Measurements from ENCODE around the gene TKFC.
"Not testable (repeated sequence)": the region's sequence is repeated elsewhere in the genome, so short reads cannot be mapped to it uniquely, and the experiment has no call there.

Gene TKFC

DNA sequence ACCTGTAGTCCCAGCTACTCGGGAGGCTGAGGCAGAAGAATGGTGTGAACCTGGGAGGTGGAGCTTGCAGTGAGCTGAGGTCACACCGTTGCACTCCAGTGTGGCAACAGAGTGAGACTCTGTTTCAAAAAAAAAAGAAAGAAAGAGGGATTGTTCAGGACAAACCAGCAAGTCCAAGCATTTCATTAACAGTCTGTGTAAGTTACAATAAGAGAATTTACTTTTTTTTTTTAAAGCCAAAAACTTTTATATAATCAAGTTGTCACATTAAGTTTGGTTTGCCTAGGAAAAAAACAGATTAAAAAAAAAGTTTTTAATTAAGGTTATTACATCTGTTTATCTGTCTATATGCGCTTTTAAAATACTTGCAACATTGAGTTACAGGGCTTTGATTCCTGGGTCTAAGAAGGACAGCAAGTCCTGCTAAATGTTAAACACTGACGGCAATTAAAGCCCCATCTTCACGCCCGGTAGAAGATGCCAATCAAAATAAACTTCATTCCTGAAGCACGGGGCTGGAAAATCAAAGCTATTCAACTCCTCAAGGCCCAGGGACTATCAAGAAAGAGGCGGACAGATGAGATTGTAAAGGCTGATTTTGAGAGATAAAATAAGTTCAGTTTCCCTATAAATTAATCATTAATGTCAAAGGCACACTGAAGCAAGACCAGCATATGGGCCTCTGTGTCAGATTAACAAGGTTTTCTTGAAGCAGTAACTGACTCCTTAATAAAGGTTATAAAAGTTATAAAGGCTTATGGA is 39.8 kb downstream of the TKFC start:
- Mint-ChIP-seq H3K36me3 (ENCODE audit: insufficient read depth) (peaks cover 17% of the 10 kb centered on the region), H3K4me3 (no peak overlapping the region), H3K27me3 (no peaks in the 10 kb centered on the region), H3K27ac (peak overlapping the region; percentile 44 to 60), H3K4me1 (ENCODE audit: low read depth in 2 of 2) (peaks cover 0 to 1% of the 10 kb centered on the region in 2 donors), H3K9me3 (no peaks in the 10 kb centered on the region)
- ATAC-seq (replicated peaks) (no peak), DNase-seq (no peak)

- Mint-ChIP-seq H3K4me1 (ENCODE audit: low read depth in 2 of 2) (no peaks in the 10 kb centered on the region), H3K4me3 (no peak overlapping the region), H3K27ac (no peak overlapping the region), H3K36me3 (ENCODE audit: insufficient read depth) (no peaks in the 10 kb centered on the region), H3K9me3 (no peaks in the 10 kb centered on the region), H3K27me3 (no peaks in the 10 kb centered on the region)
- DNase-seq (no peak), ATAC-seq (replicated peaks) (no peak)
These were observed 42.7 kb downstream of the TKFC start for GRCh38 chr11:61375761-61376108.

GRCh38 chr11:61377461-61378160 is 44.6 kb downstream of the TKFC start:
- Mint-ChIP-seq H3K27me3 (no peaks in the 10 kb centered on the region), H3K36me3 (ENCODE audit: insufficient read depth) (no peaks in the 10 kb centered on the region), H3K27ac (peak overlapping the region in 1 of 2 donors; percentile 20), H3K4me3 (no peak overlapping the region), H3K9me3 (no peaks in the 10 kb centered on the region), H3K4me1 (ENCODE audit: low read depth in 2 of 2) (no peaks in the 10 kb centered on the region)
- ATAC-seq (replicated peaks) (no peak), DNase-seq (no peak)

DNA sequence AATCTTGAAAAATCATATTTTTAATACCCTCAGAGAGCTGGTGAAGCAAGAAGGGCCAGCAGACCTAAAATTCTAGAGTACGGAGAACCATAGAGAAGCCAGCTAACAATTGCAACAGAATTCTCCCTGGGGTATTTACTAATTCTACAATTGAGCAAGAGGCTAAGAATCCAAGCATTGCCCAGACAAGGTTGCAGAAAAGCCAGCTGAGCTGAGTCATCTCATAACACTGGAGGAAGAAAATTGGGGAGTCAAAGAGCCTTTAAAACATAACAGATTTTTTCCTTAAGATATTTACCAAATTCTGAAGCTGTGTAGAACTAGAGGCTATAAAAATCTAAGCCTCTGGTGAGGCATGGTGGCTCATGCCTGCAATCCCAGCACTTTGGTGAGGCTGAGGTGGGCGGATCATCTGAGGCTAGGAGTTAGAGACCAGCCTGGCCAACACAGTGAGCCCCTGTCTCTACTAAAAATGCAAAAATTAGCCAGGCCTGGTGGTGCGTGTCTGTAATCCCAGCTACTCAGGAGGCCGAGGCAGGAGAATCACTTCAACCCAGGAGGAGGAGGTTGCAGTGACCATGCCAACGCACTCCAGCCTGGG is 45.8 kb downstream of the TKFC start:
- H3K27me3 Mint-ChIP-seq = no peaks in the 10 kb centered on the region
- H3K36me3 Mint-ChIP-seq (ENCODE audit: insufficient read depth) = no peaks in the 10 kb centered on the region
- H3K9me3 Mint-ChIP-seq = no peaks in the 10 kb centered on the region
- no peak for ATAC-seq (replicated peaks)
- H3K4me1 Mint-ChIP-seq (ENCODE audit: low read depth in 2 of 2) = no peaks in the 10 kb centered on the region
- H3K4me3 Mint-ChIP-seq = no peak overlapping the region
- H3K27ac Mint-ChIP-seq = peak overlapping the region in 1 of 2 donors; percentile 20
- no peak for DNase-seq

GRCh38 chr11:61380884-61381283 is 47.9 kb downstream of the TKFC start:
- no peak for ATAC-seq (replicated peaks)
- H3K27ac Mint-ChIP-seq = no peak overlapping the region
- H3K27me3 Mint-ChIP-seq = no peaks in the 10 kb centered on the region
- no peak overlapping the region for H3K4me3 Mint-ChIP-seq
- no peaks in the 10 kb centered on the region for H3K36me3 Mint-ChIP-seq (ENCODE audit: insufficient read depth)
- peaks cover 7% of the 10 kb centered on the region in 2 donors for H3K4me1 Mint-ChIP-seq (ENCODE audit: low read depth in 2 of 2)
- DNase-seq = no peak
- no peaks in the 10 kb centered on the region for H3K9me3 Mint-ChIP-seq

- H3K4me1 Mint-ChIP-seq (ENCODE audit: low read depth in 2 of 2); H3K4me3 Mint-ChIP-seq; H3K9me3 Mint-ChIP-seq; ATAC-seq (replicated peaks); H3K27me3 Mint-ChIP-seq; H3K36me3 Mint-ChIP-seq (ENCODE audit: insufficient read depth); DNase-seq: not testable (repeated sequence)
- H3K27ac Mint-ChIP-seq = peak overlapping the region in 1 of 2 donors; percentile 8
These were observed 50.8 kb downstream of the TKFC start for GRCh38 chr11:61383859-61384258.

DNA sequence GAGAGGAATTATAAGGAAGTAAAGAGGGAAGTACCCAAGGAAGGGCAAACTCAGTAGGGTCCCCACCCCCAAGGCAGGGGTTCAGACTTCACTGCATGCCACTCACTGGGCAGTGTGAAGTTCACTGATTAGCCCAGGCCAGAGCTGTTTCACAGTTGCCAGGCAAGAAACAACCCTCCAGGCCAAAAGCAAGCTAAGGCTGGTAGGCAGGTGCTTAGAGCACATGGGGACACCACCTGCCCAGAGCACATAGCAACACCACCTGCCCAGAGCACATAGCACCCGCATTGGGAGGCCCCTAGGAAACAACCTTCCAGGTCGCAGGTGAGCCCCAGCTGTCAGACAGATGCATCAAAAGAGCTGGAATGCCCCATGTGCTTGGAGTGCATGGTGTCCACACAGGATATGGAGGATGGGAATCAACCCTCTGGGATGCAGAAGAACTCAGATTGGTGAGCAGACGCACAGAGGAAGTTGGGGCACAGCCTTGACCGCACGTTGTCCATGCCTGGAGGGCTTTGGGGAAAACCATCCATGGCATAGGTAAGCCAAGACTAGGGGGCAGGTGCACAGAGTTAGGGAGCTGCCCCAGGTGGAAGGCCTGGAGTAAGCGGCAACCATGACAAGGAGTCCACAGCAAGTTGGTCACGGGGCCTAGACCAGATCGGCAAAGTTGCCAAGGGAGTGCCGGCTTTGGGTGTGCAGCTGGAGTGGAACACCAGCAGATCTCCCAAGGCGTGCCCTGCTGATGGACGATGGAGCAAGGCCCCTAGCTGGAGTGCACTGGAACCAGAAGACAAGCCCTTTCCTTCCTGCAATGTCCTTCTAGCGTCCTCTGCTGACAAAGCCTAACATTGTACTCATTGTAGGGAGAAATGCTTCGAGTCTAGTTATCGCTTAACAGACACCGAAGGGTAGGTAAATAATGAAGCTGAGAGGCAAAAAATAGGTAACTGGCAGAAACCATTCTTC is 51.5 kb downstream of the TKFC start:
- no peaks in the 10 kb centered on the region for H3K9me3 Mint-ChIP-seq
- peak overlapping the region in 1 of 2 donors; percentile 8 for H3K27ac Mint-ChIP-seq
- no peak for DNase-seq
- ATAC-seq (replicated peaks) = no peak
- H3K36me3 Mint-ChIP-seq (ENCODE audit: insufficient read depth) = no peaks in the 10 kb centered on the region
- peaks cover 7% of the 10 kb centered on the region in 2 donors for H3K4me1 Mint-ChIP-seq (ENCODE audit: low read depth in 2 of 2)
- no peaks in the 10 kb centered on the region for H3K27me3 Mint-ChIP-seq
- no peak overlapping the region for H3K4me3 Mint-ChIP-seq

DNA sequence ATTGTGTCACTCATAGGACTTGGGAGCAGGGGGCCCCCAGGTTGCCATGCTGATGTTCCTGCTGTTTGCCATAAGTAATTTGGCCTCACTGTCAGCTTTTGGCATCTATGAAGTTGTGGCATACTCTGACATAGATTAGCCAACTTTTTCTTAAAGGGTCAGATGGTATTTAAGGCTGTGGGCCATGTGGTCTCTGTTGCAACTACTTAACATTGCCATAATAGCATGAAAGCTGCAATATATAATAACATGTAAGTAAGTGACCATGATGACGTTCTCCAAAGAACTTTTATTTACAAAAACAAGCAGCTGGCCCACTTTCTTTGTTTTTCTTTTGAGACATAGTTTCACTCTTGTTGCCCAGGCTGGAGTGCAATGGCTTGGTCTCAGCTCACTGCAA is 57.1 kb downstream of the TKFC start:
- no peaks in the 10 kb centered on the region for H3K9me3 Mint-ChIP-seq
- ATAC-seq (replicated peaks) = no peak
- peaks cover 20% of the 10 kb centered on the region for H3K36me3 Mint-ChIP-seq (ENCODE audit: insufficient read depth)
- no peak overlapping the region for H3K4me3 Mint-ChIP-seq
- H3K27me3 Mint-ChIP-seq = no peaks in the 10 kb centered on the region
- no peak for DNase-seq
- H3K27ac Mint-ChIP-seq = no peak overlapping the region
- H3K4me1 Mint-ChIP-seq (ENCODE audit: low read depth in 2 of 2) = peaks cover 25 to 26% of the 10 kb centered on the region in 2 donors

DNA sequence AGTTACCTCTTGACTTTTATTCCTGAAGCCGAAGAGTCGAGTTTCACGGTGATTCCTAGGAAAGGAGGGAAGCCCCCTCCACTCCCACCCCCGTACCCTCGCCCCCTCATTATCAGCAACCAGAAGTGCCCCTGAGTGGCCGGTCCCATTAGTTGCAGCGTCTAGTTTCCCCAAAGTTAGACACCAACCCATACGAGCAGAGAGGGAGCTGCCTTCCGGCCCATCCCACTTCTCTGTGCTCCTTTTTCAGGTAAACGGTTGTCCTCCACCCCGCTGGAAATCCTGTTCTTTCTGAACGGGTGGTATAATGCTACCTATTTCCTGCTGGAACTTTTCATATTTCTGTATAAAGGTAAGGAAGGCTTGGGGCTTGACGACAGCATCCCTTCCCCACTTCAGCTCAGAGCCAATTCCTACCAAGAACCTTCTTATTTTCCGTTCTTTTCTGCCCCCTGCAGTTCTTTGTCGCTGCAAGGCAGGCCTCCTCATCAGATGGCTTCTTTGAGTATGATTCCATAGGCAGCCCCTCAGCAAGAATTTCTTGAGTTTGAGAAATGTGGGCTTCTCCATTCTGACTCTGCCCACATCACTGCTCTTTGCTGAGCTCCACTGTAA is 60.1 kb downstream of the TKFC start:
- no peaks in the 10 kb centered on the region for H3K9me3 Mint-ChIP-seq
- peaks cover 46% of the 10 kb centered on the region for H3K36me3 Mint-ChIP-seq (ENCODE audit: insufficient read depth)
- H3K4me3 Mint-ChIP-seq = peak overlapping the region; percentile 81 to 92
- no peak for ATAC-seq (replicated peaks)
- H3K27me3 Mint-ChIP-seq = no peaks in the 10 kb centered on the region
- H3K4me1 Mint-ChIP-seq (ENCODE audit: low read depth in 2 of 2) = peaks cover 19% of the 10 kb centered on the region in 2 donors
- peak overlapping the region; percentile 94 for H3K27ac Mint-ChIP-seq
- DNase-seq = peak in 1 of 3 experiments; percentile 5

Measured in effector memory CD8-positive, alpha-beta T cell (primary cell).